WERI-Rb-1 (cell line): ENCODE data around the gene CARNS1.
A peak's percentile ranks its signal among the peaks of the same experiment; 100 is the strongest.

ENCODE experiments used
- DNase-seq: peaks from one replicate; pipeline ENCODE4 v3.0.0-alpha.2; 2020
- H3K27ac ChIP-seq: fragments of 250-450 bp; sonication (Bioruptor Pico); 2 replicates; pipeline ENCODE4 v1.5.1; 2020; ENCODE audit warnings: mild to moderate bottlenecking, moderate library complexity
- H3K27me3 ChIP-seq: fragments of 250-450 bp; sonication (Bioruptor Pico); 2 replicates; pipeline ENCODE4 v1.5.1; 2021; ENCODE audit warnings: mild to moderate bottlenecking, low read depth, moderate library complexity; ENCODE audit not compliant: insufficient read depth, severe bottlenecking
- H3K36me3 ChIP-seq: fragments of 250-450 bp; sonication (Bioruptor Pico); 2 replicates; pipeline ENCODE4 v1.5.1; 2020; ENCODE audit warnings: mild to moderate bottlenecking, moderate library complexity
- H3K4me3 ChIP-seq: 2 replicates; pipeline ENCODE4 v1.5.1; 2011; ENCODE audit warnings: low read depth, mild to moderate bottlenecking, control low read depth, low read length
- H3K9me3 ChIP-seq: fragments of 250-450 bp; sonication (Bioruptor Pico); 2 replicates; pipeline ENCODE4 v1.5.1; 2021; ENCODE audit warnings: mild to moderate bottlenecking, moderate library complexity; ENCODE audit not compliant: severe bottlenecking
- TF ChIP-seq, protein P1 (sequence below): IDR thresholded peaks from 2 replicates; pipeline ENCODE4 v1.5.1; 2011; ENCODE audit warnings: low read depth, mild to moderate bottlenecking, control low read depth, inconsistent platforms, low read length

Gene CARNS1

DNA sequence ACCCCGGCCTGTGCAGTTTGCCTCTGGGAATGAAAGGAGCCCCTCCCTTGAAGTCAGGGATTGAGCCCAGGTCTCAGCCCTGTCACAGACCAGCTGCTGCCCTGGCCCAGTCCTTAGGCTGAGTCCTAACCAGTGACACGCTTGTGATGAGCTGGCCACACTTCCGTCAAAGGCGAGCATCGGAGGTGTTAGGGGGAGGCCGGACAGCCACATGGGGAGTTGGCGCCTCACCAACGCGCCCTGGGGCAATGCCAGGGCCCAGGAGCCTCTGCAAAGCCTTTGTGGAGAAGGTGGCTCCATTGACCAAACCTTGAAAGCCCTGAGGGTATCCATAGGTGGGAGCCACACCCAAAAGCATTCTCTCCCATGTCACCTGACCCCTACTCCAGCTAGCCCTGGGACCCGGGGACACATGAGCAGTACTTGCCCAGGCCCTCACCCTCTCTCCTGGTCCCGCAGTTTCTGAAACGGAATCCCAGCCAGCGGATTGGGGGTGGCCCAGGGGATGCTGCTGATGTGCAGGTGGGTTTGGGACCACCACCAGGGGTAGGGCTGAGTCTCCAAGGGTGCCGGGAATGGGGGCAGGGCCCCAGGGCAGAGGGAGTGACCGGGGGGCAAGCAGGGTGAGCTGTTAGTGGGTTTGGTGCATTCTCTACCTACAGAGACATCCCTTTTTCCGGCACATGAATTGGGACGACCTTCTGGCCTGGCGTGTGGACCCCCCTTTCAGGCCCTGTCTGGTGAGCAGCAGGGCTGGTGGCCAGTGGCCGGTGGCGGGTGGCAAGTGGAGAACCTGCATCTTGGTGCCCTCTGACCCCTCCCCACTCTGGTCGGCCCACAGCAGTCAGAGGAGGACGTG lies 18.3 kb downstream of the CARNS1 start:
- Histone ChIP-seq H3K4me3 (no peak overlapping the region), H3K9me3 (no peaks in the 10 kb centered on the region), H3K27me3 (no peaks in the 10 kb centered on the region), H3K36me3 (peaks cover 79% of the 10 kb centered on the region), H3K27ac (no peak overlapping the region)
- TF ChIP-seq, protein P1, sequence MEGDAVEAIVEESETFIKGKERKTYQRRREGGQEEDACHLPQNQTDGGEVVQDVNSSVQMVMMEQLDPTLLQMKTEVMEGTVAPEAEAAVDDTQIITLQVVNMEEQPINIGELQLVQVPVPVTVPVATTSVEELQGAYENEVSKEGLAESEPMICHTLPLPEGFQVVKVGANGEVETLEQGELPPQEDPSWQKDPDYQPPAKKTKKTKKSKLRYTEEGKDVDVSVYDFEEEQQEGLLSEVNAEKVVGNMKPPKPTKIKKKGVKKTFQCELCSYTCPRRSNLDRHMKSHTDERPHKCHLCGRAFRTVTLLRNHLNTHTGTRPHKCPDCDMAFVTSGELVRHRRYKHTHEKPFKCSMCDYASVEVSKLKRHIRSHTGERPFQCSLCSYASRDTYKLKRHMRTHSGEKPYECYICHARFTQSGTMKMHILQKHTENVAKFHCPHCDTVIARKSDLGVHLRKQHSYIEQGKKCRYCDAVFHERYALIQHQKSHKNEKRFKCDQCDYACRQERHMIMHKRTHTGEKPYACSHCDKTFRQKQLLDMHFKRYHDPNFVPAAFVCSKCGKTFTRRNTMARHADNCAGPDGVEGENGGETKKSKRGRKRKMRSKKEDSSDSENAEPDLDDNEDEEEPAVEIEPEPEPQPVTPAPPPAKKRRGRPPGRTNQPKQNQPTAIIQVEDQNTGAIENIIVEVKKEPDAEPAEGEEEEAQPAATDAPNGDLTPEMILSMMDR = no peak
- no peak for DNase-seq

DNA sequence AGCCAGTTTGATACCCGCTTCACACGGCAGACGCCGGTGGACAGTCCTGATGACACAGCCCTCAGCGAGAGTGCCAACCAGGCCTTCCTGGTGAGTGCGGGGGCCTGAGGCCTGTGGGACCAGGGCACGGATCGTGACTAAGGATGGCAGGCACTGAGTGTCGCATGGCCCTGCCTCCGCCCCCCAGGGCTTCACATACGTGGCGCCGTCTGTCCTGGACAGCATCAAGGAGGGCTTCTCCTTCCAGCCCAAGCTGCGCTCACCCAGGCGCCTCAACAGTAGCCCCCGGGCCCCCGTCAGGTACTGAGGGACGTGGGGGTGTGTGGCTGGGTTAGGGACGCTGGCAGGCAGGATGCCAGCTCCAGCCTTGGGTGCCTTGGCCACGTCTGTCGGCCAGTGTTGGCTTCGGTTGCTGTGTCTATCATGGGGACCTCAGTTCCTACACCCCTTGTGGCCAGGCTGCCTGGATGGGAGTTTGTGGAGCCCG lies 19.0 kb downstream of the CARNS1 start:
- TF ChIP-seq, protein P1 = no peak
- Histone ChIP-seq H3K36me3 (peaks cover 82% of the 10 kb centered on the region), H3K27me3 (no peaks in the 10 kb centered on the region), H3K27ac (no peak overlapping the region), H3K9me3 (no peaks in the 10 kb centered on the region), H3K4me3 (no peak overlapping the region)
- DNase-seq = no peak

DNA sequence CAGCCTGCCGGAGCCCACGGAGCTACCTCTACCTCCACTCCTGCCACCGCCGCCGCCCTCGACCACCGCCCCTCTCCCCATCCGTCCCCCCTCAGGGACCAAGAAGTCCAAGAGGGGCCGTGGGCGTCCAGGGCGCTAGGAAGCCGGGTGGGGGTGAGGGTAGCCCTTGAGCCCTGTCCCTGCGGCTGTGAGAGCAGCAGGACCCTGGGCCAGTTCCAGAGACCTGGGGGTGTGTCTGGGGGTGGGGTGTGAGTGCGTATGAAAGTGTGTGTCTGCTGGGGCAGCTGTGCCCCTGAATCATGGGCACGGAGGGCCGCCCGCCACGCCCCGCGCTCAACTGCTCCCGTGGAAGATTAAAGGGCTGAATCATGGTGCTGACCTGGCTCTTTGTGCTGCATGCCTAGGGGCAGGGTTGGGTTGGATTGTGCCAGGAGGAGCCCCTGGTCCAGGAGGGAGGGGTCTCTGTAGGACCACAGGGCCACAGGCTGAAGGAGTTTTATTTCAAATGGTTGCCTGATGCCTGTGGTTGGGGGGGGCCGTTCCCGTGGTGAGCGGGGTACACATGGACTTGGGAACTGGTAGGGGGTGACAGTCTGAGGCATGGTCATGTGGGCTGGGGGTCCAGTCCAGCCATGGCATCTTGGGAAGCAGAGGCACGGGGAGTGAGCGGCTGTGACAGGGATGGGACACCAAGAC lies 19.7 kb downstream of the CARNS1 start:
- Histone ChIP-seq H3K27me3 (no peaks in the 10 kb centered on the region), H3K27ac (no peak overlapping the region), H3K36me3 (peaks cover 82% of the 10 kb centered on the region), H3K9me3 (no peaks in the 10 kb centered on the region), H3K4me3 (no peak overlapping the region)
- no peak for DNase-seq
- TF ChIP-seq, protein P1 = no peak

DNA sequence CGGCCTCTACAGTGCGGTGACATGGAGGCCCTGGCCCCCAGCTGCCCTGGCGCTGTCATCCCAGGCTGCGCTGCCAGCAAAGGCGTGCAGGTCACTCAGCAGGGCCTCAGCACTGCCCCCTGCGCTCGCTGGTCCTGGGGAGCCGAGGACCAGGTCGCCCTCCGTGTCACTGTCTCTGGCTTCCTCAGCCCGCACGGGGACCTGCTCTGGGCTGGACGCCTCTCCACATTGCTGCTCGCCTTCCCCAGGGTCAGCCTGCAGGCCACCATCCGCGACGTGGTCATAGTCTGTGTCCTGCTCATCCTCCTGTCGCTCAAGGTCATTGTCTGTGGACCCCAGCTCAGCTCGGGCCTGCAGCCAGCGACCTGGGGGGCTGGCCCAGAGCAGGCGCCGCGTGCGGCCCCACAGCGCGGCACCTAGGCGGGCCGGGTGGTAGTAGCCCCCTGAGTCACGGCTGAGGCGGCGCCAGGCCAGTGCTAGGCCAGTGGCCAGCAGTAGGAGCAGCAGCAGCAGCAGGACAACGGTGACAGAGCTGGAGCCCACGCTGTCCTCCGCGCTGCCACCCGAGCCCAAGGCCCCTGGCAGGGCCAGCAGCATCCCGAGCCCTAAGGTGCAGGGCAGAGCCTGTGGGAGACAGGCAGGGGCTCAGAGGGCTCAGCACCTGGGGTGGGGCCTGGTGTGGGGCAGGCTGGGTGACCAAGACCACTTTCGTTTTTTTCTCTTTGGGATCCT lies 20.4 kb downstream of the CARNS1 start:
- no peak for DNase-seq
- Histone ChIP-seq H3K9me3 (no peaks in the 10 kb centered on the region), H3K36me3 (peaks cover 82% of the 10 kb centered on the region), H3K4me3 (no peak overlapping the region), H3K27me3 (no peaks in the 10 kb centered on the region), H3K27ac (peak overlapping the region; percentile 25)
- TF ChIP-seq, protein P1 = no peak

DNA sequence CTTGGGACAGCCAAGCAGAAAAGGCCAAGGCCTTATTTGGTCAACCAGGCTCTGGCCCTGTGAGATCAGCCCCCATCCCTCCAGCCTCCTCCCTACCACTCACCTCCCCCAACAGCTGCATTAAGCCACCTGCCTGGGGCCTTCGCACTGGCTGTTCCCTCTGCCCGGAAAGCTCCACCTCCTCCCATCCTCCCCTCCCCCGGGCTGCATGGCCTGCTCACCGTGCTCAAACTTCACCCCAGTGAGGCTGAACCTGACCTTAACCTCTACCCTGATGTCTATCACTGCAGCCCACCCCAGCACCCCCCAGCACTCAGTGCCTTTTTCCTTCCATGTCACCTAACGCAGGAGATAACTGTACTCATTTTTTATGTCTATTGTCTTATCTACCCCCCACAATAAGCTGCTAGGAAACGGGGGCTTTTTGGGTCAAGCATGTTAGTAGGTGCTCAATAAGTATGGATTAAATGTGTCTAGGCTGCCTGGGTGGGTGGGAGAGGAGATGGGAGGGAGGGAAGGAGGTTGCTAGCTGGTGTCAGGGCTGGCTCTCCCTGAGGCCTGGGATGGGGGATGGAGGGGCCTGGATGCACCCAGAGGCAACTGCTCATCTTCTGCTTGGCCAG lies 21.1 kb downstream of the CARNS1 start:
- Histone ChIP-seq H3K9me3 (no peaks in the 10 kb centered on the region), H3K27ac (peak overlapping the region; percentile 25), H3K27me3 (no peaks in the 10 kb centered on the region), H3K36me3 (peaks cover 76% of the 10 kb centered on the region), H3K4me3 (no peak overlapping the region)
- DNase-seq = peak; percentile 43
- TF ChIP-seq, protein P1 = no peak
